HG02588 (cell line): ENCODE measurements around the gene ANKRD27.
"Not testable (repeated sequence)": the region's sequence is repeated elsewhere in the genome, so short reads cannot be mapped to it uniquely, and the experiment has no call there.

ENCODE experiments used
- ATAC-seq: cut with Tn5 transposase; IDR thresholded peaks from one replicate; pipeline ENCODE4 v1.9.1; 2021; ENCODE audit warnings: mild to moderate bottlenecking, moderate library complexity; ENCODE audit not compliant: unreplicated experiment

ANKRD27 gene

GRCh38 chr19:32607479-32607878, 67.5 kb downstream of the ANKRD27 start:
- no peak for ATAC-seq

- ATAC-seq: no peak
Observed at GRCh38 chr19:32606289-32606688, 68.7 kb downstream of the ANKRD27 start.

GRCh38 chr19:32605544-32605943, 69.4 kb downstream of the ANKRD27 start:
- no peak for ATAC-seq

GRCh38 chr19:32603961-32604360, 71.0 kb downstream of the ANKRD27 start:
- ATAC-seq: no peak

- no peak for ATAC-seq
Observed at GRCh38 chr19:32599736-32600157, 75.2 kb downstream of the ANKRD27 start.

- ATAC-seq: no peak
Observed at GRCh38 chr19:32599258-32599657, 75.7 kb downstream of the ANKRD27 start.

- ATAC-seq: no peak
Observed at GRCh38 chr19:32598022-32598421, 77.0 kb downstream of the ANKRD27 start.

GRCh38 chr19:32595491-32595890, 79.5 kb downstream of the ANKRD27 start:
- ATAC-seq: no peak

GRCh38 chr19:32594021-32594420, 81.0 kb downstream of the ANKRD27 start:
- no peak for ATAC-seq

GRCh38 chr19:32587747-32588504, 87.1 kb downstream of the ANKRD27 start:
- not testable (repeated sequence) for ATAC-seq

- peak; percentile 1 for ATAC-seq
Observed at GRCh38 chr19:32581705-32582179, 93.2 kb downstream of the ANKRD27 start.

GRCh38 chr19:32580901-32581704, 93.9 kb downstream of the ANKRD27 start, which contains the start of gene PDCD5:
TSS of gene PDCD5 (plus strand) at chr19:32581190. CDS start at chr19:32581262, 72 bp downstream.
- ATAC-seq: peak; percentile 87

GRCh38 chr19:32580353-32580900, 94.6 kb downstream of the ANKRD27 start:
- peak; percentile 26 for ATAC-seq

GRCh38 chr19:32576790-32577189, 98.2 kb downstream of the ANKRD27 start:
- no peak for ATAC-seq

GRCh38 chr19:32573492-32573794, 101.5 kb downstream of the ANKRD27 start:
- ATAC-seq: no peak

- not testable (repeated sequence) for ATAC-seq
Observed at GRCh38 chr19:32572700-32573491, 102.1 kb downstream of the ANKRD27 start.

GRCh38 chr19:32571471-32572075, 103.4 kb downstream of the ANKRD27 start:
- not testable (repeated sequence) for ATAC-seq

GRCh38 chr19:32570081-32570785, 104.7 kb downstream of the ANKRD27 start:
- no peak for ATAC-seq

- ATAC-seq: no peak
Observed at GRCh38 chr19:32567486-32567885, 107.5 kb downstream of the ANKRD27 start.
